Endothelial cell of umbilical vein (primary cell): ENCODE data around the gene GSTO2. TPM values are rescaled to one million over a fixed set of nuclear protein-coding genes. Genes with fewer than 3 reads are reported as not detected.

Experiments
- BruUV-seq: library from RNA; stranded (reverse); fragments of 400-500 nt; replicated peaks from 2 replicates; lab custom pipeline; 2021; lab: Mats Ljungman, UMichigan
- CTCF ChIA-PET: fragments of 300-600, 350-600 bp; sonication (Branson Sonifier 250); formaldehyde crosslinking; loops from one replicate; lab custom pipeline; 2021; ENCODE audit warnings: antibody characterized with exemption, inconsistent platforms; lab: Charles Lee
- POLR2A ChIA-PET: fragments of 300-600, 350-600 bp; sonication (Branson Sonifier 250); formaldehyde crosslinking; loops from one replicate; lab custom pipeline; 2021; ENCODE audit warnings: antibody characterized with exemption, inconsistent platforms; lab: Charles Lee
- DNase-seq: peaks from one replicate; pipeline ENCODE4 v3.0.0-alpha.2; 2011; ENCODE audit warnings: low read depth, low spot score
- FAIRE-seq: peaks from 2 replicates; lab custom pipeline; 2011; peaks lifted over from hg19 to GRCh38; lab: Jason Lieb, UNC
- H2AFZ ChIP-seq: 2 replicates; pipeline ENCODE4 v1.6.0; 2012; ENCODE audit warnings: low read depth, low read length, control low read depth, inconsistent platforms
- H3K27ac ChIP-seq: 2 replicates; pipeline ENCODE4 v1.5.1; 2011; ENCODE audit warnings: low read depth, mild to moderate bottlenecking, control low read depth, low read length, moderate library complexity; ENCODE audit not compliant: insufficient read depth
- H3K27me3 ChIP-seq, 2 experiments: 2 replicates each; pipeline versions ENCODE4 v1.6.0 to v1.6.1; 2011; ENCODE audit warnings: low read length in 2 of 2, mixed read lengths in 1 of 2; ENCODE audit not compliant: control insufficient read depth in 2 of 2, insufficient read depth in 2 of 2
- H3K36me3 ChIP-seq, 2 experiments: 2 replicates in 1 of 2; 3 replicates in 1 of 2; pipeline ENCODE4 v1.5.1; 2011; ENCODE audit warnings: low read length in 2 of 2, mild to moderate bottlenecking in 1 of 2, moderate library complexity in 1 of 2; ENCODE audit not compliant: control insufficient read depth in 2 of 2, insufficient read depth in 2 of 2; ENCODE audit errors: extremely low read depth in 1 of 2
- H3K4me1 ChIP-seq: 3 replicates; pipeline ENCODE4 v1.5.1; 2011; ENCODE audit warnings: mild to moderate bottlenecking, low read length; ENCODE audit not compliant: control insufficient read depth, insufficient read depth; ENCODE audit errors: extremely low read depth
- H3K4me2 ChIP-seq: 2 replicates; pipeline ENCODE4 v1.6.1; 2011; ENCODE audit warnings: low read length, control low read depth, mixed read lengths; ENCODE audit not compliant: insufficient read depth
- H3K4me3 ChIP-seq, 3 experiments: fragments of 200-600 bp in 1 of 3; sonication (generic), shearing (Covaris generic) in 1 of 3; replicated peaks in 1 of 3; 2 replicates each; pipeline ENCODE4 v1.5.1; 2011 to 2016; ENCODE audit warnings: control low read depth in 3 of 3, low read length in 3 of 3, mild to moderate bottlenecking in 2 of 3, inconsistent platforms in 1 of 3, low read depth in 1 of 3, moderate library complexity in 1 of 3; ENCODE audit not compliant: insufficient read depth in 1 of 3
- H3K79me2 ChIP-seq: 2 replicates; pipeline ENCODE4 v1.6.0; 2012; ENCODE audit warnings: low read length, inconsistent platforms; ENCODE audit not compliant: control insufficient read depth, insufficient read depth
- H3K9ac ChIP-seq: replicated peaks from 2 replicates; pipeline ENCODE3; 2011; ENCODE audit warnings: low read length, control low read depth; ENCODE audit not compliant: insufficient read depth; ENCODE audit errors: extremely low read depth
- H3K9me1 ChIP-seq: replicated peaks from 3 replicates; pipeline ENCODE4 v1.6.0; 2011; ENCODE audit warnings: mild to moderate bottlenecking, low read length; ENCODE audit not compliant: control insufficient read depth, insufficient read depth; ENCODE audit errors: extremely low read depth
- H3K9me3 ChIP-seq: replicated peaks from 2 replicates; pipeline ENCODE4 v1.5.1; 2012; ENCODE audit warnings: low read length, inconsistent platforms; ENCODE audit not compliant: control insufficient read depth, insufficient read depth
- H4K20me1 ChIP-seq: replicated peaks from 2 replicates; pipeline ENCODE3; 2011; ENCODE audit warnings: mild to moderate bottlenecking, low read length; ENCODE audit not compliant: control insufficient read depth, insufficient read depth; ENCODE audit errors: extremely low read depth
- FOS ChIP-seq: IDR thresholded peaks from 2 replicates; pipeline ENCODE4 v1.6.1; 2011; ENCODE audit warnings: mild to moderate bottlenecking, low read length, moderate library complexity, borderline replicate concordance; ENCODE audit not compliant: insufficient read depth
- POLR2AphosphoS5 ChIP-seq: IDR thresholded peaks from 2 replicates; pipeline ENCODE4 v1.6.1; 2012; ENCODE audit warnings: low read depth, mild to moderate bottlenecking, control low read depth, low read length, moderate library complexity; ENCODE audit not compliant: insufficient read depth
- dilution Hi-C: fragments of 300-500 bp; cut with MboI; formaldehyde crosslinking; loops from one replicate; pipeline ENCODE4 v1.15.0; 2019; ENCODE audit warnings: low sequenced_read_pairs; ENCODE audit not compliant: extremely low pct_ligation_motif_present
- intact Hi-C: fragments of 100-400 bp; cut with micrococcal nuclease; formaldehyde crosslinking; loops from one replicate; pipeline ENCODE4 v1.10.0; 2022
- polyA plus RNA-seq, 4 experiments: library from polyadenylated mRNA; depleted of rRNA in 3 of 4; stranded (reverse) in 3 of 4; unstranded in 1 of 4; fragments of >200 nt; gene quantifications; 2 replicates each; pipeline versions ENCODE4 v1.2.1 to v1.2.3, GENCODE V29; 2011 to 2012; ENCODE audit warnings: missing spikeins in 1 of 4
- total RNA-seq: library from RNA; stranded (reverse); gene quantifications from 2 replicates; pipeline ENCODE4 v1.2.3, GENCODE V29; 2021
- TF ChIP-seq, protein P1 (sequence below), 2 donors: IDR thresholded peaks; 1 replicate in 1 of 2; 2 replicates in 1 of 2; pipeline ENCODE4 v1.5.1; 2011; ENCODE audit warnings: low read length in 2 of 2, mild to moderate bottlenecking in 2 of 2, moderate library complexity in 2 of 2, control low read depth in 1 of 2, inconsistent platforms in 1 of 2, low read depth in 1 of 2; ENCODE audit not compliant: insufficient read depth in 1 of 2; ENCODE audit errors: extremely low read depth in 1 of 2

Gene GSTO2
- total and polyA plus RNA-seq, 2 donors (not counting 3 experiments of a cell fraction or from before 2014, with no cell fraction given), result 0.84 to 1.4 TPM

DNA sequence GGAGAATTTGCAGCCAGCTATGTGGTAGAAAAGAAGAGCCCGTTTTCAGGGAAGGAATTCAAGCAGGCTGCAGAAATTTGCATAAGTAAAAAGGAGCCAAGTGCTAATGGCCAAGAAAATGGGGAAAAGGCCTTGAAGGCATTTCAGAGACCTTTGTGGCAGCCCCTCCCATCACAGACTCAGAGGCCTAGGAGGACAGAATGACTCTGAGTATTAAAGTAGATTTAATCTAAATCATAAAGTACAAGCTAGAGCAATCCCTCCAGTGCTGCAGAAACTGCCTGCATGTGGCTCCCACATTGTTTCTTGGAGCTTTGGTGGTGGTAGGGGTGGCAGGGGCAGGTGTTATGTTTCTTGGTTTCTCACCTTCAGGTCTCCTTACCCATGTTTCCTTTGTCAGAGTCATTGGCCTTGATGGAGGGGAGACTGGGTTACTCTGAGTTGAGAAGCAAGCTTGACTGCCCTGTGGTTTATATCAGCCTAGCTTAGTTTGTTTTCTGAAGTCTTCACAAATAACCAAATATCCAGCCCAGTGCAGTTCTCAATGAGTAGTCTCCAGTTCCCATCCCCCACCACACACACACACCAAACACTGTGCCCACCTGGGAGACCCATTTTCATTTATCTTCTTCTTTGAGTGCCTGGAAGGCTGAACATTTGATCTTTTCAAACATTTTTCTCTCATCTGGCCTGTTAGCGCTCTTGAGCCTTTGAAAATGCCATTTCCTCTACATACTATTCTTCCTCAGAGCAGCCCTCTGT, 34.8 kb downstream of the GSTO2 start:
- H3K9me1 ChIP-seq, result no peaks in the 10 kb centered on the region
- FAIRE-seq, result no peak

More for the DNA sequence above, 34.8 kb downstream of the GSTO2 start:
- H3K27ac ChIP-seq, result no peak overlapping the region
- H3K9ac ChIP-seq, result no peak overlapping the region
- no peak overlapping the region for H3K4me3 ChIP-seq
- H2AFZ ChIP-seq, result no peak overlapping the region
- intact Hi-C loops, result no loop called here
- H3K79me2 ChIP-seq, result no peaks in the 10 kb centered on the region
- BruUV-seq, result no TSS peak
- H3K4me1 ChIP-seq, result peaks cover 30% of the 10 kb centered on the region
- H3K27me3 ChIP-seq, result no peaks in the 10 kb centered on the region
- TF ChIP-seq POLR2AphosphoS5 (no peak), FOS (no peak)
- TF ChIP-seq, protein P1, sequence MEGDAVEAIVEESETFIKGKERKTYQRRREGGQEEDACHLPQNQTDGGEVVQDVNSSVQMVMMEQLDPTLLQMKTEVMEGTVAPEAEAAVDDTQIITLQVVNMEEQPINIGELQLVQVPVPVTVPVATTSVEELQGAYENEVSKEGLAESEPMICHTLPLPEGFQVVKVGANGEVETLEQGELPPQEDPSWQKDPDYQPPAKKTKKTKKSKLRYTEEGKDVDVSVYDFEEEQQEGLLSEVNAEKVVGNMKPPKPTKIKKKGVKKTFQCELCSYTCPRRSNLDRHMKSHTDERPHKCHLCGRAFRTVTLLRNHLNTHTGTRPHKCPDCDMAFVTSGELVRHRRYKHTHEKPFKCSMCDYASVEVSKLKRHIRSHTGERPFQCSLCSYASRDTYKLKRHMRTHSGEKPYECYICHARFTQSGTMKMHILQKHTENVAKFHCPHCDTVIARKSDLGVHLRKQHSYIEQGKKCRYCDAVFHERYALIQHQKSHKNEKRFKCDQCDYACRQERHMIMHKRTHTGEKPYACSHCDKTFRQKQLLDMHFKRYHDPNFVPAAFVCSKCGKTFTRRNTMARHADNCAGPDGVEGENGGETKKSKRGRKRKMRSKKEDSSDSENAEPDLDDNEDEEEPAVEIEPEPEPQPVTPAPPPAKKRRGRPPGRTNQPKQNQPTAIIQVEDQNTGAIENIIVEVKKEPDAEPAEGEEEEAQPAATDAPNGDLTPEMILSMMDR (IDR thresholded peaks at IDR 0.05; ENCODE audit: extremely low read depth in 1 of 2, insufficient read depth in 1 of 2, low read depth in 1 of 2, low read length in 2 of 2), result no peak
- no peaks in the 10 kb centered on the region for H4K20me1 ChIP-seq
- dilution Hi-C loops, result no loop called here
- no peaks in the 10 kb centered on the region for H3K9me3 ChIP-seq
- H3K36me3 ChIP-seq, result no peaks in the 10 kb centered on the region
- DNase-seq, result no peak
- no peak overlapping the region for H3K4me2 ChIP-seq
- CTCF ChIA-PET, result interaction anchor here (1.4 to 5.8 kb wide), 4 partner anchors 10 to 50 kb away, joined by 4 to 107 read pairs (median 56); partner anchors contain the start of gene CFAP58
- POLR2A ChIA-PET, result interaction anchor here (1.0 kb wide), 1 partner anchor 35 kb away, joined by 3 read pairs; the partner anchor contains the start of gene ITPRIP
